Body of pancreas (tissue), 4 donors: ENCODE results near the gene IGF2BP2. TPM values are rescaled to one million over a fixed set of nuclear protein-coding genes. Genes with fewer than 3 reads are reported as not detected.
"Not testable (repeated sequence)": the region's sequence is repeated elsewhere in the genome, so short reads cannot be mapped to it uniquely, and the experiment has no call there.

Experiments
- ATAC-seq: fragments of 150-250 bp; one replicate; pipeline ENCODE4 v1.9.1; 2016
- DNase-seq, 4 donors: peaks; one replicate each; pipeline ENCODE4 v3.0.0-alpha.2; 2019
- H3K27ac ChIP-seq, 4 donors: fragments of 200-600 bp; sonication (generic); 1 replicate in 3 of 4; 2 replicates in 1 of 4; pipeline versions ENCODE4 v1.5.1 to v1.6.1; 2016 to 2019; ENCODE audit warnings: mild to moderate bottlenecking in 1 of 4, mixed read lengths in 1 of 4, moderate library complexity in 1 of 4
- H3K27me3 ChIP-seq, 2 donors: fragments of 200-600 bp; sonication (generic); one replicate each; pipeline ENCODE4 v1.6.0; 2016; ENCODE audit warnings: mild to moderate bottlenecking in 1 of 2
- H3K36me3 ChIP-seq, 2 donors: fragments of 200-600 bp; sonication (generic); replicated peaks in 1 of 2; 2 replicates each; pipeline ENCODE4 v1.5.1; 2016; ENCODE audit warnings: low read depth in 2 of 2; ENCODE audit not compliant: insufficient read depth in 1 of 2
- H3K4me1 ChIP-seq: fragments of 200-600 bp; sonication (generic); one replicate; pipeline ENCODE4 v1.6.0; 2016
- H3K4me3 ChIP-seq, 2 donors: fragments of 200-600 bp; sonication (generic); 1 replicate in 1 of 2; 2 replicates in 1 of 2; pipeline ENCODE4 v1.5.1; 2016 to 2019
- H3K9me3 ChIP-seq, 3 donors: fragments of 200-600 bp; sonication (generic); 1 replicate in 2 of 3; 2 replicates in 1 of 3; pipeline ENCODE4 v1.5.1; 2016
- CTCF ChIP-seq, 7 experiments: fragments of 450-650 bp in 4 of 7; fragments of 200-600 bp in 3 of 7; sonication (generic) in 3 of 7; IDR thresholded peaks; one replicate each; pipeline ENCODE4 v1.5.1; 2016 to 2019; ENCODE audit warnings: antibody characterized with exemption in 7 of 7
- POLR2A ChIP-seq, 3 donors: fragments of 450-650 bp; IDR thresholded peaks; one replicate each; pipeline ENCODE4 v1.6.1; 2016; ENCODE audit warnings: antibody characterized with exemption in 3 of 3, mild to moderate bottlenecking in 2 of 3
- WGBS, 2 donors: methylation state at CpG; one replicate each; pipeline ENCODE4 v1.1.5; 2017; 5-methylcytosine and 5-hydroxymethylcytosine counted together
- intact Hi-C: fragments of 100-400 bp; cut with DNase I; formaldehyde crosslinking; loops from one replicate; pipeline ENCODE4 v1.15.1; 2023
- total RNA-seq, 2 donors: library from RNA; depleted of rRNA; stranded (reverse); fragments of >200 nt; gene quantifications; one replicate each; pipeline ENCODE4 v1.1.0, GENCODE V29; 2016

Gene IGF2BP2
- total RNA-seq, 2 donors from 2014 or later, result 19.4 to 25.2 TPM

- 79 to 85% methylated on average over 4 of the region's 4 CpGs for WGBS, 2 donors
- no peak for DNase-seq
- Histone ChIP-seq H3K27me3 (no peaks in the 10 kb centered on the region), H3K27ac (no peak overlapping the region), H3K9me3 (no peaks in the 10 kb centered on the region), H3K4me1 (peaks cover 8% of the 10 kb centered on the region), H3K4me3 (no peak overlapping the region), H3K36me3 (no peaks in the 10 kb centered on the region)
- no peak for ATAC-seq
- intact Hi-C loops, result no loop called here
- TF ChIP-seq CTCF (IDR thresholded peaks at IDR 0.05) (no peak), POLR2A (IDR thresholded peaks at IDR 0.05) (no peak)
Observed at GRCh38 chr3:185661772-185662171, 163.1 kb downstream of the IGF2BP2 start.

GRCh38 chr3:185661296-185661695 lies 163.5 kb downstream of the IGF2BP2 start:
- ATAC-seq, intact Hi-C loops, H3K4me3 ChIP-seq, H3K27ac ChIP-seq, H3K27me3 ChIP-seq, H3K9me3 ChIP-seq, H3K4me1 ChIP-seq, DNase-seq, H3K36me3 ChIP-seq: not testable (repeated sequence)
- WGBS, 2 donors, result 71 to 85% methylated on average over 10 of the region's 10 CpGs

GRCh38 chr3:185659942-185660921 lies 164.6 kb downstream of the IGF2BP2 start:
- Histone ChIP-seq H3K9me3 (no peaks in the 10 kb centered on the region), H3K27ac (peak overlapping the region in 3 of 4 donors; percentile 16 to 50 (median 21)), H3K4me3 (no peak overlapping the region), H3K36me3 (no peaks in the 10 kb centered on the region), H3K27me3 (no peaks in the 10 kb centered on the region), H3K4me1 (peaks cover 8% of the 10 kb centered on the region)
- WGBS, 2 donors, result 33 to 59% methylated on average over 2 to 18 of the region's 18 CpGs
- DNase-seq (peak; percentile 81 to 88 (median 83)), ATAC-seq (peak; percentile 82)
- TF ChIP-seq POLR2A (IDR thresholded peaks at IDR 0.05) (no peak), CTCF (IDR thresholded peaks at IDR 0.05) (peak; percentile 87 to 95 (median 91))
- intact Hi-C loops, result no loop called here

GRCh38 chr3:185658943-185659342 lies 165.9 kb downstream of the IGF2BP2 start:
- DNase-seq (no peak), ATAC-seq (no peak)
- TF ChIP-seq POLR2A (IDR thresholded peaks at IDR 0.05) (no peak), CTCF (IDR thresholded peaks at IDR 0.05) (no peak)
- peaks cover 8% of the 10 kb centered on the region for H3K4me1 ChIP-seq
- H3K36me3 ChIP-seq, result no peaks in the 10 kb centered on the region
- H3K27me3 ChIP-seq, result no peaks in the 10 kb centered on the region
- 78 to 84% methylated on average over 1 of the region's 1 CpG for WGBS, 2 donors
- H3K9me3 ChIP-seq, result no peaks in the 10 kb centered on the region
- H3K27ac ChIP-seq, result no peak overlapping the region
- no peak overlapping the region for H3K4me3 ChIP-seq
- intact Hi-C loops, result no loop called here

- Histone ChIP-seq H3K9me3 (no peaks in the 10 kb centered on the region), H3K27ac (peak overlapping the region in 2 of 4 donors; percentile 14 to 39), H3K27me3 (no peaks in the 10 kb centered on the region), H3K4me3 (no peak overlapping the region), H3K36me3 (no peaks in the 10 kb centered on the region), H3K4me1 (peaks cover 8% of the 10 kb centered on the region)
- TF ChIP-seq CTCF (IDR thresholded peaks at IDR 0.05), result no peak
- no peak for TF ChIP-seq POLR2A (IDR thresholded peaks at IDR 0.05)
- ATAC-seq (peak; percentile 50), DNase-seq (peak in 3 of 4 donors; percentile 40 to 66 (median 50))
- 61% methylated on average over 8 of the region's 8 CpGs for WGBS, 2 donors
- intact Hi-C loops, result no loop called here
Observed at GRCh38 chr3:185658504-185658912, 166.3 kb downstream of the IGF2BP2 start.
